Activated T-helper 1 cell treated with anti-CD3 and anti-CD28 coated beads, Interleukin-2, amount 50 U/mL, for 16 hours (primary cell): Measurements from ENCODE around the gene SLC7A10.
A peak's percentile ranks its signal among the peaks of the same experiment; 100 is the strongest.
"Not testable (repeated sequence)": the region's sequence is repeated elsewhere in the genome, so short reads cannot be mapped to it uniquely, and the experiment has no call there.

Source experiments
- DNase-seq, 2 donors: peaks; one replicate each; pipeline ENCODE4 v3.0.0-alpha.2; 2020; ENCODE audit warnings: low read depth in 1 of 2, low spot score in 1 of 2

Gene SLC7A10

DNA sequence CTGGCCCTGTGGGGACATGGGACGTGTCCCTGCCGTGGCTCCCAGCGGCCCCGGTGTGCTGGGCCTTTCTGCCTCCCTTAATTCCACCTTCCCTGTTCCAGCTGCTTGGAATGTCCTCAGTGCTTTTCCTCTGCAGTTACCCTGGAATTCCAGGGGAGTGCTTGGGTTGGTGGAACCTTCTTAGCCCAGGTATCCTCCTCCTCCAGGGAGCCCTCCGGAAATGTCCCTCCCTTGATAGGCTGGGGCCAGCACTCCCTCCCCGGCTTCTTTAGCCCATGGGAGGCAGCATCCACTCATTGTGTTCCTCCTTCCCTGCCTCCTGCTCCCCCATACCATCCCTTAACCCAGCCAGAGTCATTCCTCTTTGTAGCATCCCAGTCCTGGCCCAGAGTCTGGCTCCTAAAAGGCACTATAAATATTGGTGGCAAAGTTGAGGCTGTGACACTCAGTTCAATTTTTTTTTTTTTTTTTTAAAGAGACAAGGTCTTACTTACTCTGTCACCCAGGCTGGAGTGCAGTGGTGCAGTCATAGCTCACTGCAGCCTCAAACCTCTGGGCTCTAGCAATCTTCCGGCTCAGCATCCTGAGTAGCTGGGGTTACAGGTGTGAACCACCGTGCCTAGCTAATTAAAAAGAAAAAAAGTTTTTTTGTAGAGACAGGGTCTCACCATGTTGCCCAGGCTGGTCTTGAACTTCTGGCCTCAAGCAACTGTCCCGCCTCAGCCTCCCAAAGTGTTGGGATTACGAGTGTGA lies 13.7 kb upstream of the SLC7A10 start:
- DNase-seq, result no peak

DNA sequence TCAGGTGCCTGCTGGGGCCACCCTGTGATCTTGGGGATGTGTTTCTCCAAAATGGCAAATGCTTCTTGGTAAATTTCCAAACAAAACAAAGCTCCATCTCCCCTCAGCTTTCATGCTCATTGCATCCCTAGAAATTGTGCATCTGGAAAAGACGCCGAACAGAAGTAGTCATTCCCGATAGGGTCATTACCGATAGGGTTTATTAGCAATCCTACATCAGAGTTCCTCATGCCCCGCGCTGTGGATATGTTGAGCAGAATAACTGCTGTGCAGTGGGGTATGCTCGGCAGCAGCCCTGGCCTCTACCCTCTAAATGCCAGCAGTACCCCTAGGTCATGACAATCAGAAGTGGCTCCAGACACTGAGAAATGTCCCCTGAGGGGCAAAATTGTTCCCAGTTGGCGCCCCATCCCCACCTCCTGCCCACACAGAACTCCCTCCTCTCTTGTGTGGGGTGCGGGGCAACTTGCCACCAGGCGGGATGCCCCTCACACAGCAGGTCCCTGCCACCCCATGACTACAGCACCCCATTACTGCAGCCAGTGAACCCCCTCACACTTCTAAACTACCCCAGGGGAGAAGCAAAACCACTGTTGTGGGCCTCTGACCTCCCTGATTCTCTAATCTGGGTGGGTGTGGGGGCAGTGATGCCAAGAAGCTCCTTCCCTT lies 13.0 kb upstream of the SLC7A10 start:
- no peak for DNase-seq

DNA sequence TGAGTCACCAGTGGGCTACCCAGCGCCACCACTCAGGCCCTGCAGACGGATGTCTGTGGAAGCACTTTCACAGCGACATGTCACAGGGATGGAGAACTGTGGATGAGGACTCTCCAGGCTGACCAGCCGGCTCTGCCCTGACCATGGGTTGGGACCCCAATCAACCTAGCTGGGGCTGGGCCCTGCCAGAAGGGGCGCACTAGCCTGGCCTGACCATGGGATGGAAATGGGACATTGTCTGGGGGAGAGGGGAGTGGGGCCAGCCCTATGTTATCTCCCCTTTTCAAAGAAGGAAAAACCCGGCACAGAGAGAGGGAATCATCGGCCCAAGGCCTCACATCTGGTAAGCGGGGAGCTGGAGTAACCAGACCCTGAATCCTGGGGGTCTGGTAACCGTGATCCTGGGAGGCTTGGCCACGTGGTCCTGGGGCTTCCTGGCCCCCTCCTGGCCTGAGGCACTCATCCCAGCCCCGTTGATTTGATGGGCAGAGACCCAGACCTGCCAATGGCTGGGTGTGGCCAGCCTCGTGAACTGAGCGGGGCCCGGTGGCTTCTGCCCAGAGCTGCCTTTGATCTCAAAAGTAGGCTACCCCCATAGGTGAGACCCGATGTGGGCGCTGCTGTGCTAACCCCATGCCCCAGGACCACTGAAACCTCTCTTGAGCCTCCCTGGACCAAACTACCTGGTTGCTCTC lies 11.2 kb upstream of the SLC7A10 start:
- DNase-seq, result no peak

DNA sequence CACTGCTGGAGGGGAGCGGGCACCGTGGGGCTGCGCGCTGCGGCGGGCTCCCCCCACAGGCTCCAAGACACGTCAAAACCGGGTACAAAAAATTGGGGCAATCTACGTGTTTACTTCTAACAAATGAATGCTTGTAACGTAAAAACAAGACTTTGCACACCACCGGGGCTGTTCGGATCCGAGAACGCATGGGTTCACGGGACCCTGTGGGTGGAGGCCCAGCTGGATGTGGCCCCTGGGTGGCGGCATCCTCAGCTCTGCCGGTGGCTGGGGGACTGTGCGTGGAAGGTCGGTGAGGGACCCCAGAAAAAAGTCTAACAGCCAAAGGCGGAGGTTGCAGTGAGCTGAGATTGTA lies 10.3 kb upstream of the SLC7A10 start:
- DNase-seq, result no peak

DNA sequence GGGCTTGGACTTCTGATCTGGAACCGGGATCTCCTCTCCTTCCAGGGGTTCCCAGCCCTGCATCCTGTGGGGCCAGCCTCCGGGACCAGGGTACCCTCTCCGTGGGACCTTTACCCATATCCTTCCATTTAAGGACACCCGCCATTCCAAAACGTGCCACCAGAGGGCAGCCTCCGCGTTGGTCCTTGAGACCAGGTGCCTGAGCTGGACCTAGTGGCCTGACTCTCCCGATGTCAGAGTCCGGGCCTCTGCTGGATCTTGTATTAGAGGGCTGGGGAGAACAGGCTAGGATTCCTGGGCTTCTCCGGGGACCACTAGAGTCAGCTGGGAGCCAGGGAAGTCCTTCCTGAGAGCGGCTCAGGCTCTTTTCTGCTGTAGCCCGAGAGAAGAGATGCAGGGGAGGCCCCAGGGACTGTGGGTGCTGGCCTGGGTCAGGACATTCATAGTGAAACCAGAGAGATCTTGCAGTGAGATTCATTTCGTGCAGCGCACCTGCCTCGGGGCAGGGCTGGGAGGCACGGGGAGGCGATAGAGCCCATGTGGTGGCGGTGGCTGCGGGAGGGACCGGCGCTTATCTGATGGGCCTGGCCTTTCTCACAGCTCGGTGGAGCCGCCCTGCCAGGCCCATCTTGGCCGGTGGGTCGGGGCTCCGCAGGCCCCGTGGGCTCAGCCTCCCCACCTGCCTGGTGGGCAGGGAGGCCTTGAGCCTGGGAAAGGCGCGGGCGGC lies 9.8 kb upstream of the SLC7A10 start:
- DNase-seq, result peak; percentile 66 to 77

DNA sequence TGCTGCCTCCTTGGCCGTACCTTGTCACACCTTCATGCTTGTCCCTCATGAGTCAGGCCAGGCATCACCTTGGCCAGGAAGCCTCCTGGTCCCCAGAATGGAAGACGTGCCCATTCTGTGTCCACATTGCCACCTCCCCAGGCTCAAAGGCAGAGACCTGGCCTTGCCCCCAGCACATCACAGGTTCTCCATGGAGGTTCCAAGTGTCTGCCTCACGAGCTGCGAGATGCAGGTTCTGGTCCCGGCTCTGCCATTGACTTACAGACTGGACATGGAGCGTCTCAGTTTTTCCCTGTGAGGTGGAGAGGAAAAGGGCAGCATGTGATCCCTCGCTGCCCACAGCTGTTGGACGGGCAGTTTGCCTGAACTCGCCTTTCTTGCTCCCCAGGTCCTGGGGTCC lies 9.1 kb upstream of the SLC7A10 start:
- no peak for DNase-seq

DNA sequence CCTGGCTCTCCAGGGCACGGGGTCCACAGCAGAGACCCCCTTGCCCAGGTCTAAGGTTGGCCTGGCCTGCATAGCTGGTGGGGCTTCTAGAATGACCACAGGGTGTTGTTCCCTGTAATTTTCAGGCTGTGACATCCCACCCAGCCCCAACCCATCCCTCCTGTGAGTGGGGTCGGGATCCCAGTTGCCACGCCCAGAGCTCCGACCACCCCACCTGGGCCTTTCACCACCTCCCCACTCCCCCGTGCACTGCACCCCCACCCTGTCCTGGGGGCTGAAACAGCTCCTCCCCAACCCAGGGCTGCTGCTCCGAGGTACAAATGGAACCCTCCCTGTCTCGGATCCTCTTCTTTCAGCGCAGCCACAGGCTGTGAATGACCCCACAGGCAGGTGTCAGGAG lies 8.4 kb upstream of the SLC7A10 start:
- DNase-seq, result no peak

DNA sequence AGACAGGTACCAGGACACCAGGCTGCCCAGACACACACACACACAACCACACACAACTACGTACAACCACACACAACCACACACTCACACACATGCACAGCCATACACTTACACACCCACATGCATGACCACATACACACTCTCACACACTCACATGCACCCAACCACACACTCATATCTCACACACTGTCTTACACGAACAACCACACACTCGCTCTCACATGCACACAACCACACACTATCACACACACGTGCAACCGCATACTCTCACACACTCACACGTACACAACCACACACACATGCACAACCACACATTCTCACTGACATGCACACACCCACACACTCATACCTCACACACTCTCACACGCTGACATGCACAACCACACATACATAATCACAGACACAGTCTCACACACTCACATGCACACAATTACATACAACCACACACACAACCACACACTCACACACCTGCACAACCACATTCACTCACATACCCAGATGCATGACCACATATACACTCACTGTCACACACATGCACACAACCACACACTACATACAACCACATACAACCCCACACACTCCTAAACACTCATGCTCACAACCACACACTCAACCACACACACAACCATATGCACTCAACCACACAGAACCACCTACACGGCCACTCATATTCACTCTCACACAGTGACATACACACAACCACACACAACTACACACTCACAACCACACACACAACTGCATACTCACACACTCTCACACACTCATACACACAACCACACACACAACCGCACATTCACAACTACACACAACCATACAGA lies 7.6 kb upstream of the SLC7A10 start:
- DNase-seq, result no peak

DNA sequence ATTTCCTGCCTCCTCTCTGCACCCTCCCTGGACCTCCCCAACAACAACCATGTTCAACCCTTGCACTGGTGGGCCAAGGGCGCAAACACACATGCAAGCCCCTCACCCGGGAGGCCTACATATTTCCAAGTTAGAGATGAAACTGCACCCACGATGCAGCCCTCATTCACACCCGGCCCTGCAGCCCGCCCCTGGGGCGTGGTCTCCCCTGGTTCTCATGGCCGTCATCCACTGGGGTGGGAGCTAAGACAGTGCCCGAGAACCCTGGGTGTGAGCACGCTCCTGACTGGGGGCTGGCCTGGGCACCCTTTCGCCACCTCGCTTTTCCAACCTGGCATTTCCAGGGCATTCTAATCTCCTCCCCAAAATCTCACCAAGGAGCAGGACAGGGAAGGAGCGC lies 7.0 kb upstream of the SLC7A10 start:
- no peak for DNase-seq

DNA sequence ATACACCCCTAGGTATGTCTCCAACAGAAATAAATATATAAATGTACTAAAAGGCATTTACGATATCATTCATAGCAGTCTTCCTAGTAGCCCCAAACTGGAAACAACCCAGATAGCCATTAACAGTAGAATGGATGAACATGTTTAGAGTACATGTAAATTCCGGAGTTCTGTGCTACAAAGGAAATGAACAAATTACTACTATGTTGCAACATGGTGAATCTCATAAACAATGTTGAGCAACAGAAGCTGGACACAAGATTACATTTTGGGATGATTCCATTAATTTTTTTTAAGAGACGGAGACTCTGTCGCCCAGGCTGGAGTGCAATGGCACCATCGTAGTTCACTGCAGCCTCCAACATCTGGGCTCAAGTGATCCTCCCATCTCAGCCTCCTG lies 5.9 kb upstream of the SLC7A10 start:
- no peak for DNase-seq

DNA sequence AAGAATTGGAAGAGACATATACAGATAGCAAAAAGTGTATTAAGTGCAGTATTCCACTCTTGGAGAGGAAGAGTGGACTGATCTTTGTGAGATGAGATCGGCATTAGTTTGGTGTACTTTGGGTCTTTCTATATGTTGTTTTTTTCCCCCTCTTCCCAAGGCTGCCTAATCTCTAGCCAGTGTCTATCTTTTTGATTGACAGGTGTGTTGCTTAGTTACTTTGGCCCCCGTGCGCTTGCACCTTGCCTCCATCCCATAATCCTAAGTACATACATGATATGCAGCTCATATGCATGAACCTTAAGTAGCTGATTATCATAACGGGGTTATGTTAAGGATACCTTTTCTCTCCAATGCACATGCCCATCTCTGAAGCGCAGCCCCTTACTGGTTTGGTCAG lies 4.3 kb upstream of the SLC7A10 start:
- no peak for DNase-seq

DNA sequence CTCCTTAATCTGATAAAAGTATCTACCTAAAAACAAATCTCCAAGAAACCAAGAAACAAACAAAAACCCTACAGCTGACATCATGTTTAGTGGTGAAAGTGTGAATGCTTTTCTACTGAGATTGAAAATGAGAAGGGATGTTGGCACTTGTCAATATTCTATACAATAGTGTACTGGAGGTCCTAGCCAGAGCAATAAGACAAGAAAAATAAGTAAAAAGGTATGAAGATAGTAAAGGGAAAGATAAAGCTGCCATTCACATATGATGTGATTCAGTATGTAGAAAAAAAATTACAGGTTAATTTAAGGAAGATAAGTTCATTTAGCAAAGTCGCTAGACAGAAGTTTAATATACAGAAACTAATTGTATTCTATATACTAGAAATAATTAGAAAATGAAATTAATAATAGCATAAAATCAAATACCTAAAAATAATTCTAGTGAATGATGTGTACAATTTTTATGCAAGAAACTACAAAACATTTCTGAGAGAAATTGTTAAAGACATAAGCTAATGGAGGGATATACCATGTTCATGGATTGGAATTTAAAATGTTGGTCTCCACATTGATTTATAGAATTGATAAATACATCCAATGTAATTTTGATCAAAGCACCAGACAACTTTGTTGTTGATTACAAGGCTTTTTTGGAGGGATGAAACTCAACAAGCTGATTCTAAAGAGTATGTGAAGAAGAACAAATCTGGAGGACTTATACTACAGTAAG lies 2.4 kb upstream of the SLC7A10 start:
- DNase-seq, result no peak

DNA sequence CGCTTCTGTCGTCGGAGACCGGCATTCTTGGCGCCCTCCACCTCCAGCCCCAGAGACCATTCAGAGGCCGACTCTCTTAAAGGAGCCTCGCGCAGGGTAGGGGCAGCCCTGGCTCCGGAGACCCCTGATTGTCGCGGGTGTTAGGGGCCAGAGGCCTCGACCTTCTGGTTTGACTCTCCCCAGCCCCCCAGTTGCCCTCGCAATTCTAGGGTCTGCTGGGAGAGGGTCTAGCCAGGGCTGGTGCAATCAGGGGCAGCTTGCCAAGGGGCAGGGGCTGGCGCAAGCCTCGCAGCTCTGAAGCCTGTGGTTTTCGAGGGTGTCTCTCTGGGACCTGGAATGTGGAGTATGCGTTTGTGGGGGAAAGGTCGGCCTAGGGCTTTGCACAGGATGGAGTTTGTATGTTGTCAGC lies 1.6 kb upstream of the SLC7A10 start:
- DNase-seq, result no peak

DNA sequence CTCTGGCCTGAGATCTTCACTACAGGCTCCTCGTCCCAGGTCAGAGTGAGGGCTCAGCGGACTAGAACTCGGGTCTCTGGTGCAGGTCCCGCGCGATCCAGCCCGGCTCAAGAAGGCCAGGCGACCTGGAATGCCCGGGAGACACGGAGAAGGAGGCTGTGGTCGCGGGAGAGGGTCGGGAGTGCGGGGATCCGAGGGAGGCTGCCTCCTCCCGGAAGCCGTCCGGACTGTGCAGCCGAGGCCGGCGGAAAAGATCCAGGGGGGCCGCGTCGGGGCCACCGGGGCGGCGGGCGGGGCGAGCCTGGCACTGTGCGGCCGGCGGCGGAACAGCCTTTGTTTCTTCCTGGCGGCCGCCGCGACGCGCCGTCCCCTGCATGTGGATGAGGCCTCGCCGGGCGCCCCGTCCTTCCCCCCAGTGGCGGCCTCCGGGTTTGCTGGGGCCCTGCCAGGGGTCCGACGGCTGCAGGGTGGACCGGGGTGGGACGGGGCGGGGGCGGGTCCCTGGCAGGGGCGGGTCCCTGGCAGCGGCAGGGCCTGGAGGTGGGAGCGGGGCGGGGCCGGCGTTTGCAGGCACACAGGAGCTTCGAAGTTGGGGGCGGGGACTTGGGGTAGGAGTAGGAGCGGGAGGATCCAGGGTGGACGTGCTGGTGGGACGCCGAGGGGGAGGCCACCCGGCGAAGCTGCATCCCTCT lies 1.0 kb upstream of the SLC7A10 start:
- no peak for DNase-seq

DNA sequence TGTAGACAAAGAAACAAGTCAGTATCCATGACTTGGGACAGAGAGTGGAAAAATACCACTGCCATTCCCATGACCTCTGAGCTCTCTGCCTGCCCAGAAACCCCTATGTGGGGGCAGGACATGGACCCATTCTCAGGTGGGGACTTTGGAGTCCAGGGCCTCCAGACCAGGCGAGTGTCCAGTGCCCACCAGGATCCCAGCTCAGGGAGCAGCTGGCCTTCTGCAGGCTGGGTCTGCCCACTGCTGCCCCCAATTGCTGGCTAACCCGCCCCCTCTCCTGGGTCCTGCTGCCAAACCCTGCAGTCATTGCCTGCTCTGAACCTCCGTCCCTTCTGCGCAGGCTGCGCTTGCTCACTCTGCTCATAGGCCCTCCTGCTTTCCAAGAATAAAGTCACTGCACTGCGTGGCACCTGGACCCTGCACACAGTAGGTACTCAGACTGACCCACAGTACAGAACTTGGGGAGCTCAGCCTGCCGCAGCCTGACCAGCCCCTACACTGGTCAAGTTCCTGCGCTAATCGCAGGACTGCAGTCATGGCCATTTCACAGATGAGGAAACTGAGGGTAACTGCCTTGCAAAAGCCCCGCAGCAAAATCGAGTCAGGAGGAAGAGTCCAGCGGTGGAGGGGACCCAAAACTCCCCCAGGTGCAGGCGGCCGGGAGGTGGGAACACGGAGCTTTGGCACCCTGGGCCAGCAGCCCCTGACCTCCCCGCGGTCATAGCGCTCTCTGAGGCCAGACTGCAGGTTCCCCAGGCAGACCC lies 774 bp downstream of the SLC7A10 start:
- no peak for DNase-seq

DNA sequence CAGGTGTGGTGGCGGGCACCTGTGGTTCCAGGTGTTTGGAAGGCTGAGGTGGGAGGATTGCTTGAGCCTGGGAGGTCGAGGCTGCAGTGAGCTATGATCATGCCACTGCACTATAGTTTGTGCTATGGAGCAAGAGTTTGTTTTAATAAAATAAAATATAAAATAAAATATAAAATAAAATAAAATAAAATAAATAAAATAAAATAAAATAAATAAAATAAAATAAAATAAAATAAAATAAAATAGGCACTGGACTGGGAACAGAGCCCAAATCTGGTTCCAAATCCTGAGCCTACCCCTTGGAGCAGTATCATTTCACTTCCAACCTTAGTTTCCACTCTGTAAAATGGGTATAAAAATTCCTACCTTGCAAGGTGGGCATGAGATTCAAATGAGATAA lies 3.4 kb downstream of the SLC7A10 start:
- not testable (repeated sequence) for DNase-seq

DNA sequence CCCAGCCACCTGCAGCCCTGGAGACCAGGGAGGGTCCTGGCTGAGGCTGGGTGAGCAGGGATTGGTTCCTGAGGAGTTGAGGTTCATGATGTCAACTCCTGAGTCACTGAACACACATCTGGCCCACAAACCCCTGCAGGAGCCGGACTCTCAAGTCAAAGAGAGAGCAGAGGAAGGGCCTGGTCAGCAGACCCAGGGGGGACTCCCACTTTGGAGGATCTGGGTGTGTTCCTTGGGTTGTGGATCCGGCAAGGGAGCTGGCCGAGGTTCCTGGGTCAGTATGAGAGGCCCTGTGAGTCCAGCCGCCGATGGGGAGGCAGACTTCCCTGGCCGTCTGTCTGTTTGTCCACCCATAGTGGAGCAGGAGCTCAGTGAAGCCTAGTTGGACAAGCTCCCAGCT lies 4.0 kb downstream of the SLC7A10 start:
- no peak for DNase-seq

DNA sequence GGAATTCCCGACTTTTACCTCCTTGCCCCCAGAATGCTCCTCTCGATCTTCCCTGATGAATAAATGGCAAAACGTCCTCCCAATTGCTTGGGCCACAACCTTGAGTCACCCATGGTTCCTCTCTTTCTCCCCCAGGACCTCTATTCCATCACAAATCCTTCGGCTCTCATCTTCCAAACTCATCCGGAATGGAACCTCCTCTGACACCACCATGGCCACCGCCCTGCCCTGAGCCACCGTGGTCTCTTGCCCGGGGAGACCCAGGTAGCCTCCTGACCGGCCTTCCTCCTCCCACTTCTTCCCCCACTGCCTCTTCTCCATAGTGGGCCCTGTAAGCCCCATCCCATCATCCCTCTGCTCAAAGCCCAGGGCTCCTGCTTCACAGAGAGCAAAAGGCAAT lies 4.9 kb downstream of the SLC7A10 start:
- DNase-seq, result no peak

DNA sequence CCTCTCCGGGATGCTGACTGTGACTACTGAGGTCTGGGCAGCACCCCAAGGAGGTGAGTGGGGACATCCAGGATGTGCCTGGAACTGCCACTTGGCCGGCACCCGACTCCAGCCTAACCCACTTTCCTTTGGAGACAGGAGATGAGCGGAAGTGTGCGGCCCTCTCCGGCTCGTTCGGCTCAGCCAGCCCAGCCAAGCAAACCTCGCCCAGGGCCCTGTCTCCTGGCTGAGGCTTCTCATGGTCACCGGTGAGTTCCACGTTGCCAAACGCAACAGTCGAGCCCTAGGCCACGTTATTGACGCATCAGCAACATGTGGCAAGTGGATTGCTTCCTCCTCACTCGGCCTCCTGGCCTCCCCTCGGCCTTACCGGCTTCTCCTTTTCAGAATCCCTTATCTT lies 5.5 kb downstream of the SLC7A10 start:
- DNase-seq, result no peak
